Non-pigmented ciliary epithelial cell (primary cell): ENCODE data around the gene KREMEN1.

Source experiments
- DNase-seq: peaks from one replicate; pipeline ENCODE4 v3.0.0-alpha.2; 2010; ENCODE audit warnings: low read depth

The KREMEN1 gene

GRCh38 chr22:29128891-29129807 lies 56.3 kb downstream of the KREMEN1 start:
- DNase-seq: no peak

- no peak for DNase-seq
Observed at GRCh38 chr22:29129808-29130140, 56.9 kb downstream of the KREMEN1 start.

GRCh38 chr22:29130476-29130875 lies 57.6 kb downstream of the KREMEN1 start:
- DNase-seq: no peak

GRCh38 chr22:29133603-29134133 lies 60.8 kb downstream of the KREMEN1 start:
- no peak for DNase-seq

GRCh38 chr22:29134448-29134847 lies 61.6 kb downstream of the KREMEN1 start:
- no peak for DNase-seq

- DNase-seq: no peak
Observed at GRCh38 chr22:29136782-29137700, 64.2 kb downstream of the KREMEN1 start.

GRCh38 chr22:29138556-29139305 lies 65.9 kb downstream of the KREMEN1 start:
- no peak for DNase-seq

GRCh38 chr22:29139965-29140782 lies 67.3 kb downstream of the KREMEN1 start:
- DNase-seq: no peak

GRCh38 chr22:29141078-29141688 lies 68.3 kb downstream of the KREMEN1 start:
- DNase-seq: no peak

- DNase-seq: no peak
Observed at GRCh38 chr22:29142116-29142515, 69.3 kb downstream of the KREMEN1 start.

- no peak for DNase-seq
Observed at GRCh38 chr22:29143941-29144785, 71.3 kb downstream of the KREMEN1 start.

GRCh38 chr22:29144786-29145160 lies 71.9 kb downstream of the KREMEN1 start:
- DNase-seq: no peak

- no peak for DNase-seq
Observed at GRCh38 chr22:29145321-29146072, 72.7 kb downstream of the KREMEN1 start.

- no peak for DNase-seq
Observed at GRCh38 chr22:29146091-29146560, 73.3 kb downstream of the KREMEN1 start.

- no peak for DNase-seq
Observed at GRCh38 chr22:29146771-29147170, 73.9 kb downstream of the KREMEN1 start.

GRCh38 chr22:29147331-29147899 lies 74.6 kb downstream of the KREMEN1 start:
- DNase-seq: no peak

GRCh38 chr22:29148036-29148435 lies 75.2 kb downstream of the KREMEN1 start:
- DNase-seq: no peak

- no peak for DNase-seq
Observed at GRCh38 chr22:29148826-29149225, 76.0 kb downstream of the KREMEN1 start.
